ENCODE results near the gene FLT3. TPM values are rescaled to one million over a fixed set of nuclear protein-coding genes. Genes with fewer than 3 reads are reported as not detected.

FLT3 gene
- total RNA-seq, 2 experiments from 2014 or later, result 0.39 to 0.55 TPM

GRCh38 chr13:27997904-27998522, 102.4 kb downstream of the FLT3 start:
- H3K27ac Mint-ChIP-seq, result no peak overlapping the region
- DNase-seq (peak in 6 of 14 experiments; percentile 6 to 27 (median 24)), ATAC-seq (ENCODE audit: poor library complexity) (peak; percentile 34)
- TF ChIP-seq, protein P1, sequence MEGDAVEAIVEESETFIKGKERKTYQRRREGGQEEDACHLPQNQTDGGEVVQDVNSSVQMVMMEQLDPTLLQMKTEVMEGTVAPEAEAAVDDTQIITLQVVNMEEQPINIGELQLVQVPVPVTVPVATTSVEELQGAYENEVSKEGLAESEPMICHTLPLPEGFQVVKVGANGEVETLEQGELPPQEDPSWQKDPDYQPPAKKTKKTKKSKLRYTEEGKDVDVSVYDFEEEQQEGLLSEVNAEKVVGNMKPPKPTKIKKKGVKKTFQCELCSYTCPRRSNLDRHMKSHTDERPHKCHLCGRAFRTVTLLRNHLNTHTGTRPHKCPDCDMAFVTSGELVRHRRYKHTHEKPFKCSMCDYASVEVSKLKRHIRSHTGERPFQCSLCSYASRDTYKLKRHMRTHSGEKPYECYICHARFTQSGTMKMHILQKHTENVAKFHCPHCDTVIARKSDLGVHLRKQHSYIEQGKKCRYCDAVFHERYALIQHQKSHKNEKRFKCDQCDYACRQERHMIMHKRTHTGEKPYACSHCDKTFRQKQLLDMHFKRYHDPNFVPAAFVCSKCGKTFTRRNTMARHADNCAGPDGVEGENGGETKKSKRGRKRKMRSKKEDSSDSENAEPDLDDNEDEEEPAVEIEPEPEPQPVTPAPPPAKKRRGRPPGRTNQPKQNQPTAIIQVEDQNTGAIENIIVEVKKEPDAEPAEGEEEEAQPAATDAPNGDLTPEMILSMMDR (IDR thresholded peaks at IDR 0.05), result no peak
- no peaks in the 10 kb centered on the region for H3K27me3 ChIP-seq (ENCODE audit: control insufficient read depth in 1 of 2, insufficient read depth in 2 of 2, low read length in 2 of 2)
- H3K9me3 ChIP-seq (ENCODE audit: control insufficient read depth in 1 of 2, insufficient read depth in 1 of 2, low read length in 2 of 2), result no peaks in the 10 kb centered on the region
- no peak overlapping the region for H3K4me3 Mint-ChIP-seq
- H3K4me1 Mint-ChIP-seq (ENCODE audit: low read depth), result peaks cover 7% of the 10 kb centered on the region
- no peak overlapping the region for H3K4me3 ChIP-seq (ENCODE audit: low read length)
- intact Hi-C loops (cut with DNase I, micrococcal nuclease), result no loop called here
- no peaks in the 10 kb centered on the region for H3K27me3 Mint-ChIP-seq
- ChIA-PET POLR2A (interaction anchor here (0.9 kb wide), 1 partner anchor 171 kb away, joined by 3 read pairs; no protein-coding TSS in a partner anchor), CTCF (no interaction called here)
- no peaks in the 10 kb centered on the region for H3K36me3 ChIP-seq (ENCODE audit: insufficient read depth, low read length)
- H3K27ac ChIP-seq (ENCODE audit: low read depth in 1 of 2, low read length in 2 of 2), result no peak overlapping the region
- no peaks in the 10 kb centered on the region for H3K4me1 ChIP-seq (ENCODE audit: insufficient read depth, low read length)
- no peaks in the 10 kb centered on the region for H3K36me3 Mint-ChIP-seq (ENCODE audit: low read depth)
- no peaks in the 10 kb centered on the region for H3K9me3 Mint-ChIP-seq

DNA sequence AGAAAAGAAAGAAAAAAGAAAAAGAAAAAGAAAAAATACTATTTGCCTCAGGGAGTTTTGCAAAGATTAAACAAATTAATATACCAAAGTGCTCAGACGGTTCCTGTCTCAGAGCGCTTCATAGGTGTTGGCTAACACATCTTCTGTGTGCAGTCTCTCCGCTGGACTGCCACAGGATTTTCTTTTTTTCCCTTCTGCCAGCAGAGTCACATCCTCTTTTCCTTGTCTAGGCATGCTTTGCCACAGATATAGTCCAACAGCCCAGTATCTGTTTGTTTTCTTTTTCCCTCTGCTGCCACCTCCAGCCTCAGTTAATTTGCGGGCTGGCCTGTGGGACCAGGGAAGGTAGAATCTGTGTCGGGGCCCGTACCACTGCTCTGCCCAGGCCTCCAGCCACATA, 108.5 kb downstream of the FLT3 start:
- Mint-ChIP-seq H3K4me1 (ENCODE audit: low read depth) (no peaks in the 10 kb centered on the region), H3K4me3 (no peak overlapping the region), H3K27me3 (peaks cover 9% of the 10 kb centered on the region), H3K36me3 (ENCODE audit: low read depth) (no peaks in the 10 kb centered on the region), H3K27ac (no peak overlapping the region), H3K9me3 (no peaks in the 10 kb centered on the region)
- Histone ChIP-seq H3K27me3 (ENCODE audit: control insufficient read depth in 1 of 2, insufficient read depth in 2 of 2, low read length in 2 of 2) (peaks cover 3 to 6% of the 10 kb centered on the region in 2 experiments), H3K4me3 (ENCODE audit: low read length) (no peak overlapping the region), H3K9me3 (ENCODE audit: control insufficient read depth in 1 of 2, insufficient read depth in 1 of 2, low read length in 2 of 2) (no peaks in the 10 kb centered on the region), H3K4me1 (ENCODE audit: insufficient read depth, low read length) (no peaks in the 10 kb centered on the region), H3K27ac (ENCODE audit: low read depth in 1 of 2, low read length in 2 of 2) (no peak overlapping the region), H3K36me3 (ENCODE audit: insufficient read depth, low read length) (no peaks in the 10 kb centered on the region)
- CTCF ChIA-PET, result no interaction called here
- DNase-seq (no peak), ATAC-seq (ENCODE audit: poor library complexity) (no peak)
- POLR2A ChIA-PET, result no interaction called here
- intact Hi-C loops (cut with DNase I, micrococcal nuclease), result no loop called here
- TF ChIP-seq, protein P1 (IDR thresholded peaks at IDR 0.05), result no peak

GRCh38 chr13:27988520-27988919, 111.9 kb downstream of the FLT3 start, which contains the start of gene URAD:
Gene URAD, minus strand, starts transcription at chr13:27988693. Its CDS starts 56 bp downstream, at chr13:27988637.
- Histone ChIP-seq H3K4me3 (ENCODE audit: low read length) (no peak within 1 kb of the TSS), H3K27me3 (ENCODE audit: control insufficient read depth in 1 of 2, insufficient read depth in 2 of 2, low read length in 2 of 2) (peaks cover 3 to 8% of the 10 kb centered on the region in 2 experiments), H3K4me1 (ENCODE audit: insufficient read depth, low read length) (no peaks in the 10 kb centered on the region), H3K27ac (ENCODE audit: low read depth in 1 of 2, low read length in 2 of 2) (no peak within 1 kb of the TSS), H3K36me3 (ENCODE audit: insufficient read depth, low read length) (no peaks in the 10 kb centered on the region), H3K9me3 (ENCODE audit: control insufficient read depth in 1 of 2, insufficient read depth in 1 of 2, low read length in 2 of 2) (no peaks in the 10 kb centered on the region)
- H3K4me3 Mint-ChIP-seq, result no peak within 1 kb of the TSS
- TF ChIP-seq, protein P1 (IDR thresholded peaks at IDR 0.05), result no peak
- no peaks in the 10 kb centered on the region for H3K9me3 Mint-ChIP-seq
- no peak for DNase-seq
- H3K4me1 Mint-ChIP-seq (ENCODE audit: low read depth), result no peaks in the 10 kb centered on the region
- intact Hi-C loops (cut with DNase I, micrococcal nuclease), result no loop called here
- H3K27ac Mint-ChIP-seq, result no peak within 1 kb of the TSS
- CTCF ChIA-PET, result no interaction called here
- peaks cover 31% of the 10 kb centered on the region for H3K27me3 Mint-ChIP-seq
- ATAC-seq (ENCODE audit: poor library complexity), result no peak
- H3K36me3 Mint-ChIP-seq (ENCODE audit: low read depth), result no peaks in the 10 kb centered on the region
- POLR2A ChIA-PET, result no interaction called here

Measured in CD4-positive, alpha-beta T cell (primary cell).